ENCODE data around the gene ACACB.

Gene ACACB

GRCh38 chr12:109256011-109256410 is 139.6 kb downstream of the ACACB start:
- no peak for DNase-seq

- DNase-seq, result no peak
Measured at GRCh38 chr12:109258201-109258600, 141.8 kb downstream of the ACACB start.

- DNase-seq, result no peak
Measured at GRCh38 chr12:109258607-109259544, 142.5 kb downstream of the ACACB start.

- DNase-seq, result no peak
Measured at GRCh38 chr12:109259545-109259895, 143.1 kb downstream of the ACACB start.

- no peak for DNase-seq
Measured at GRCh38 chr12:109261087-109261486, 144.7 kb downstream of the ACACB start.

GRCh38 chr12:109261939-109262338 is 145.6 kb downstream of the ACACB start:
- no peak for DNase-seq

- DNase-seq, result no peak
Measured at GRCh38 chr12:109263439-109263838, 147.1 kb downstream of the ACACB start.

GRCh38 chr12:109264095-109264942 is 147.9 kb downstream of the ACACB start:
- peak; percentile 49 for DNase-seq

GRCh38 chr12:109264943-109265650 is 148.7 kb downstream of the ACACB start:
- DNase-seq, result no peak

- DNase-seq, result no peak
Measured at GRCh38 chr12:109266106-109266879, 149.9 kb downstream of the ACACB start.

- DNase-seq, result no peak
Measured at GRCh38 chr12:109267361-109267760, 151.0 kb downstream of the ACACB start.

- DNase-seq, result no peak
Measured at GRCh38 chr12:109268896-109269295, 152.5 kb downstream of the ACACB start.

- no peak for DNase-seq
Measured at GRCh38 chr12:109269428-109269827, 153.0 kb downstream of the ACACB start.

GRCh38 chr12:109270494-109270893 is 154.1 kb downstream of the ACACB start:
- no peak for DNase-seq

- DNase-seq, result no peak
Measured at GRCh38 chr12:109271418-109271817, 155.0 kb downstream of the ACACB start.

- no peak for DNase-seq
Measured at GRCh38 chr12:109273354-109273753, 157.0 kb downstream of the ACACB start.

GRCh38 chr12:109274381-109274780 is 158.0 kb downstream of the ACACB start:
- DNase-seq, result no peak

- no peak for DNase-seq
Measured at GRCh38 chr12:109275173-109275572, 158.8 kb downstream of the ACACB start.

GRCh38 chr12:109276160-109276559 is 159.8 kb downstream of the ACACB start:
- no peak for DNase-seq

- DNase-seq, result no peak
Measured at GRCh38 chr12:109277255-109277898, 161.0 kb downstream of the ACACB start.

Data from right kidney (tissue), 1 donor.